ENCODE results near the gene STAG1.

DNA sequence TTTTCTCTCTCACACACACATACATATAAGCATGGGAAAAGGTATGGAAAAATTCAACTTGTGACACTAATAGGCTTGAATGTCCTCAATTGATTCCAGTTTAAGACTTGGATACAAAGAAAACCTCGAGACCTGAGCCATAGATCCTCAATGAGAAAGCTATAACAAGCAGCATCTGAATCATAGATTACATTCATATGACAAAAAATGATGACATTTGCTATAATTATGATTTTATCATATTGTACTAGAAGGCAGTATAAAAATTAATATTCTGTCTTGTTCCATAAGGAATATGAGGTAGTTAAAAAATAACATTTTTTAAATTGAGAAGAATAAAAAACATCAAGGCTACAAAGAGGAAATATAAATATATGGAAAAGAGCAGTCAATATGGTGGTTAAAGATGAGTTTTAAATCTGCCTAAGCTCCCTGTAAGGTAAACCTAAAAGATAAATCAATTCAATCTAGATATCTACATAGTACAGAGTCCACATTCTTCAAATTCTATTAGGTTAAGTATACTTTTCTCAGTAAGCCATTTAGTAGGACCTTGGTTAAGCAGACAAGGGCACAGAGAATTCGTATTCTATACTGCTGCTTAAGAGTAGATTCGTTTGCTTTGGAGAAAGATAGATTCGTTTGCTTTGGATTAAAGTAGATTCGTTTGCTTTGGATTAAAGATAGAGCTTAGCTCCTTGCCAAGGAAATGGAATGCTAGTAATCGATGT is 175.7 kb downstream of the STAG1 start:
- TF ChIP-seq, protein P1, sequence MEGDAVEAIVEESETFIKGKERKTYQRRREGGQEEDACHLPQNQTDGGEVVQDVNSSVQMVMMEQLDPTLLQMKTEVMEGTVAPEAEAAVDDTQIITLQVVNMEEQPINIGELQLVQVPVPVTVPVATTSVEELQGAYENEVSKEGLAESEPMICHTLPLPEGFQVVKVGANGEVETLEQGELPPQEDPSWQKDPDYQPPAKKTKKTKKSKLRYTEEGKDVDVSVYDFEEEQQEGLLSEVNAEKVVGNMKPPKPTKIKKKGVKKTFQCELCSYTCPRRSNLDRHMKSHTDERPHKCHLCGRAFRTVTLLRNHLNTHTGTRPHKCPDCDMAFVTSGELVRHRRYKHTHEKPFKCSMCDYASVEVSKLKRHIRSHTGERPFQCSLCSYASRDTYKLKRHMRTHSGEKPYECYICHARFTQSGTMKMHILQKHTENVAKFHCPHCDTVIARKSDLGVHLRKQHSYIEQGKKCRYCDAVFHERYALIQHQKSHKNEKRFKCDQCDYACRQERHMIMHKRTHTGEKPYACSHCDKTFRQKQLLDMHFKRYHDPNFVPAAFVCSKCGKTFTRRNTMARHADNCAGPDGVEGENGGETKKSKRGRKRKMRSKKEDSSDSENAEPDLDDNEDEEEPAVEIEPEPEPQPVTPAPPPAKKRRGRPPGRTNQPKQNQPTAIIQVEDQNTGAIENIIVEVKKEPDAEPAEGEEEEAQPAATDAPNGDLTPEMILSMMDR (IDR thresholded peaks at IDR 0.05; ENCODE audit: insufficient read depth, low read depth, low read length) = no peak
- TF ChIP-seq EZH2 (IDR thresholded peaks at IDR 0.05; ENCODE audit: insufficient read depth, low read length) = no peak

All from astrocyte (in vitro differentiated cells and primary cell).